ENCODE data around the gene TUBB1. TPM values are rescaled to one million over a fixed set of nuclear protein-coding genes. Genes with fewer than 3 reads are reported as not detected.

TUBB1 gene
- total and polyA plus RNA-seq, 2 of the 13 experiments (the other 11 are each of a cell fraction or from before 2014, with no cell fraction given): 0.11 to 57.6 TPM

GRCh38 chr20:59005523-59006166 lies 13.6 kb upstream of the TUBB1 start (continued):
- TF ChIP-seq GFI1 (CRISPR knock-in tag; IDR thresholded peaks at IDR 0.05; ENCODE audit: borderline replicate concordance) (peak; percentile 72; the same call in 1 of the 2 replicates), ZNF883 (CRISPR knock-in tag; IDR thresholded peaks at IDR 0.05; ENCODE audit: not compliant biosample characterization) (peak; percentile 82), ZNF704 (CRISPR knock-in tag; IDR thresholded peaks at IDR 0.05; ENCODE audit: borderline replicate concordance) (0 out of 2 replicates have a peak, but pooled peaks have one; percentile 9), ZBTB34 (CRISPR knock-in tag; IDR thresholded peaks at IDR 0.05) (no peak), ZNF850 (CRISPR knock-in tag; conservative IDR thresholded peaks at IDR 0.05) (no peak), NCOA2 (CRISPR knock-in tag; IDR thresholded peaks at IDR 0.05) (no peak), ZNF121 (CRISPR knock-in tag; IDR thresholded peaks at IDR 0.05) (0 out of 2 replicates have a peak, but pooled peaks have one; percentile 18), ZNF558 (CRISPR knock-in tag; IDR thresholded peaks at IDR 0.05; ENCODE audit: borderline replicate concordance) (peak; percentile 5; the same call in 1 of the 2 replicates), MED13 (CRISPR knock-in tag; IDR thresholded peaks at IDR 0.05) (0 out of 2 replicates have a peak, but pooled peaks have one; percentile 32), NFKB2 (CRISPR knock-in tag; IDR thresholded peaks at IDR 0.05; ENCODE audit: borderline replicate concordance) (peak; percentile 17; the same call in 1 of the 2 replicates), ZSCAN25 (CRISPR knock-in tag; IDR thresholded peaks at IDR 0.05) (no peak), ZNF720 (CRISPR knock-in tag; IDR thresholded peaks at IDR 0.05) (no peak), ZNF761 (CRISPR knock-in tag; conservative IDR thresholded peaks at IDR 0.05) (0 out of 2 replicates have a peak, but pooled peaks have one; percentile 41), SOX6 (IDR thresholded peaks at IDR 0.05) (no peak), SOX6 (CRISPR knock-in tag; IDR thresholded peaks at IDR 0.05) (no peak), ZFP37 (CRISPR knock-in tag; IDR thresholded peaks at IDR 0.05; ENCODE audit: borderline replicate concordance) (0 out of 2 replicates have a peak, but pooled peaks have one; percentile 14), ZBTB21 (CRISPR knock-in tag; IDR thresholded peaks at IDR 0.05) (no peak), PLRG1 (conservative IDR thresholded peaks at IDR 0.05) (no peak), DNMT1 (CRISPR knock-in tag; IDR thresholded peaks at IDR 0.05) (no peak), ZNF441 (CRISPR knock-in tag; IDR thresholded peaks at IDR 0.05; ENCODE audit: borderline replicate concordance) (no peak)
- TF ChIP-seq, protein P1, sequence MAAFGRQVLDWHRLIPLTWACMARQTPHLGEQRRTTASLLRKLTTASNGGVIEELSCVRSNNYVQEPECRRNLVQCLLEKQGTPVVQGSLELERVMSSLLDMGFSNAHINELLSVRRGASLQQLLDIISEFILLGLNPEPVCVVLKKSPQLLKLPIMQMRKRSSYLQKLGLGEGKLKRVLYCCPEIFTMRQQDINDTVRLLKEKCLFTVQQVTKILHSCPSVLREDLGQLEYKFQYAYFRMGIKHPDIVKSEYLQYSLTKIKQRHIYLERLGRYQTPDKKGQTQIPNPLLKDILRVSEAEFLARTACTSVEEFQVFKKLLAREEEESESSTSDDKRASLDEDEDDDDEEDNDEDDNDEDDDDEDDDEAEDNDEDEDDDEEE (CRISPR knock-in tag; IDR thresholded peaks at IDR 0.05): no peak
